GM19397 (cell line): ENCODE results near the gene ZNF292.
"Not testable (repeated sequence)": the region's sequence is repeated elsewhere in the genome, so short reads cannot be mapped to it uniquely, and the experiment has no call there.

ENCODE experiments used
- ATAC-seq: cut with Tn5 transposase; IDR thresholded peaks from one replicate; pipeline ENCODE4 v1.9.1; 2021; ENCODE audit warnings: mild to moderate bottlenecking, moderate library complexity; ENCODE audit not compliant: unreplicated experiment

The ZNF292 gene

GRCh38 chr6:87161299-87161698 is 5.9 kb downstream of the ZNF292 start:
- no peak for ATAC-seq

- no peak for ATAC-seq
These were observed 8.6 kb downstream of the ZNF292 start for GRCh38 chr6:87164004-87164403.

GRCh38 chr6:87164506-87164905 is 9.1 kb downstream of the ZNF292 start:
- ATAC-seq, result no peak

GRCh38 chr6:87165185-87165584 is 9.8 kb downstream of the ZNF292 start:
- no peak for ATAC-seq

GRCh38 chr6:87171938-87172633 is 16.7 kb downstream of the ZNF292 start:
- no peak for ATAC-seq

GRCh38 chr6:87174078-87174579 is 18.8 kb downstream of the ZNF292 start:
- ATAC-seq, result no peak

GRCh38 chr6:87176493-87176892 is 21.1 kb downstream of the ZNF292 start:
- no peak for ATAC-seq

GRCh38 chr6:87180105-87180728 is 24.9 kb downstream of the ZNF292 start:
- ATAC-seq, result no peak

GRCh38 chr6:87181903-87182302 is 26.5 kb downstream of the ZNF292 start:
- no peak for ATAC-seq

- ATAC-seq, result no peak
These were observed 27.0 kb downstream of the ZNF292 start for GRCh38 chr6:87182321-87182720.

- no peak for ATAC-seq
These were observed 27.6 kb downstream of the ZNF292 start for GRCh38 chr6:87182940-87183339.

GRCh38 chr6:87183687-87184086 is 28.3 kb downstream of the ZNF292 start:
- no peak for ATAC-seq

GRCh38 chr6:87184762-87185250 is 29.4 kb downstream of the ZNF292 start:
- ATAC-seq, result no peak

GRCh38 chr6:87196275-87196842 is 41.0 kb downstream of the ZNF292 start:
- no peak for ATAC-seq

- no peak for ATAC-seq
These were observed 42.2 kb downstream of the ZNF292 start for GRCh38 chr6:87197547-87197946.

GRCh38 chr6:87198022-87198810 is 42.9 kb downstream of the ZNF292 start:
- ATAC-seq, result not testable (repeated sequence)

- no peak for ATAC-seq
These were observed 44.4 kb downstream of the ZNF292 start for GRCh38 chr6:87199787-87200186.

GRCh38 chr6:87200469-87201175 is 45.3 kb downstream of the ZNF292 start:
- ATAC-seq, result no peak

- no peak for ATAC-seq
These were observed 48.2 kb downstream of the ZNF292 start for GRCh38 chr6:87203448-87204023.

- ATAC-seq, result no peak
These were observed 54.4 kb downstream of the ZNF292 start for GRCh38 chr6:87209812-87210211.
